ENCODE results near the gene FAM222B. TPM values are rescaled to one million over a fixed set of nuclear protein-coding genes. Genes with fewer than 3 reads are reported as not detected.

Gene FAM222B
- total RNA-seq, 1 experiment from 2014 or later: 4.8 TPM

GRCh38 chr17:28751600-28752366 lies 90.8 kb downstream of the FAM222B start:
- ChIA-PET POLR2A (ENCODE audit: unreplicated experiment) (interaction anchor here (0.5 to 0.7 kb wide), 2 partner anchors 25 to 130 kb away, joined by 3 to 16 read pairs; no protein-coding TSS in a partner anchor), CTCF (interaction anchor here (0.9 kb wide), 1 partner anchor 25 kb away, joined by 3 read pairs; no protein-coding TSS in a partner anchor)
- H4K20me1 ChIP-seq (ENCODE audit: low read length): peaks cover 13% of the 10 kb centered on the region

DNA sequence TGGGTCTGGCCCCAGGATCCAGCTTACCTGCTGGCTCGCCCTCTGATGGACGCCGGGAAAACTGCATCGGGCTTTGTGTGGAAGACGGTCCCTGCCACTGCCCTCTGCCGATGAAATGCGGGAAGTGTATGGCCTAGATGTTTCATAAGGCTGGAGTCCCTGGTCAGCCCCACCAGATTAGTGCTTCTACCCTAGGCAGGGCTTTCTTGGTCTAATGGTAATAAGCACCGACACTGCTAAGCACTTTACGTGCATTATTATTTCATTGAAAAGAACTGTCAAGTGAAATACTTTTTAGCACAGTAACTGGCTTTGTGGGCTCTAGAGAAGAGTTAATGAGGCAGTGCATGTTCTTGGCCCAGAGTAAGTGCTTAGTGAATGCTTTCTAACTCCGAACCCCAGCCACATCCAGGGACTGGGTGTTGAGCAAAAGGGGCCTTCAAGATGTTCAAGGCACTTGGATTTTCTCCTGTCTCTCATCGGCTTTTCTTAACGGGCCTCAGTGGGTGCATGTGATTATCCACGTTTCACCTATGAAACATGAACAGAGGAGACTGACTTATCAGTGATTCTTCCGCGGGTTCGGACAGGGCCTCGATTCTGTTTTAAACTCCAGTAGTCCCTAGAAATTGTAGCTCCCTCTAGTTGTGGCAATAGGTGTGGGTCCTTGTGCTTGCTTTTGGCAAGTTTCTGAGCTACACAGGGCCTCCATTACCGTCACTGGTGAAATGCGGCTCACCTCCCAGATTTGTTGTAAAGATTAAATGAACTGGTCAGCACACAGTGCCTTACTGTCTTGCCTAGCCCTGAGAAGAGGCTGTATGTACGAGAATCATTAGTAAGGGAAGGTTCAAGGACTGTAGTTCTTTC lies 92.2 kb downstream of the FAM222B start:
- peaks cover 38% of the 10 kb centered on the region for H3K79me2 ChIP-seq (ENCODE audit: low read length)

More at GRCh38 chr17:28751600-28752366, 90.8 kb downstream of the FAM222B start:
- H3K4me2 ChIP-seq (ENCODE audit: low read length): no peak overlapping the region
- H3K27me3 ChIP-seq (ENCODE audit: low read length): no peaks in the 10 kb centered on the region
- intact Hi-C loops (cut with micrococcal nuclease): no loop called here
- H3K27ac ChIP-seq (ENCODE audit: low read length): no peak overlapping the region
- H3K79me2 ChIP-seq (ENCODE audit: low read length): peaks cover 25% of the 10 kb centered on the region
- no peaks in the 10 kb centered on the region for H3K9me2 ChIP-seq (replicated peaks; ENCODE audit: low read length)
- H3K9me3 ChIP-seq (ENCODE audit: low read length): no peaks in the 10 kb centered on the region
- BruUV-seq (replicated peaks): no TSS peak
- no peaks in the 10 kb centered on the region for H3F3A ChIP-seq (ENCODE audit: low read length, unreplicated experiment)
- no peak overlapping the region for H3K4me3 ChIP-seq (ENCODE audit: low read length)
- DNase-seq (no peak), ATAC-seq (no peak)
- H3K36me3 ChIP-seq (ENCODE audit: low read depth, low read length): peaks cover 30% of the 10 kb centered on the region
- peaks cover 10% of the 10 kb centered on the region for H3K4me1 ChIP-seq (ENCODE audit: insufficient read depth, low read length)
- no peak overlapping the region for H2AFZ ChIP-seq (ENCODE audit: low read length)
- TF ChIP-seq EZH2phosphoT487 (IDR thresholded peaks at IDR 0.05; ENCODE audit: borderline replicate concordance, low read length) (no peak), EZH2 (IDR thresholded peaks at IDR 0.05; ENCODE audit: low read length, unreplicated experiment) (no peak), CTCF (conservative IDR thresholded peaks at IDR 0.05; ENCODE audit: low read depth, low read length) (no peak)
- no peak overlapping the region for H3K9ac ChIP-seq (ENCODE audit: low read length)

More for the DNA sequence above, 92.2 kb downstream of the FAM222B start:
- Histone ChIP-seq H3K27me3 (ENCODE audit: low read length) (no peaks in the 10 kb centered on the region), H4K20me1 (ENCODE audit: low read length) (peaks cover 20% of the 10 kb centered on the region), H3F3A (ENCODE audit: low read length, unreplicated experiment) (no peaks in the 10 kb centered on the region), H2AFZ (ENCODE audit: low read length) (no peak overlapping the region), H3K9ac (ENCODE audit: low read length) (no peak overlapping the region), H3K4me3 (ENCODE audit: low read length) (no peak overlapping the region), H3K9me2 (replicated peaks; ENCODE audit: low read length) (no peaks in the 10 kb centered on the region), H3K27ac (ENCODE audit: low read length) (no peak overlapping the region), H3K4me1 (ENCODE audit: insufficient read depth, low read length) (peaks cover 24% of the 10 kb centered on the region), H3K36me3 (ENCODE audit: low read depth, low read length) (peaks cover 30% of the 10 kb centered on the region), H3K4me2 (ENCODE audit: low read length) (no peak overlapping the region), H3K9me3 (ENCODE audit: low read length) (no peaks in the 10 kb centered on the region)
- ATAC-seq: peak; percentile 42
- intact Hi-C loops (cut with micrococcal nuclease): loop anchor here (1.0 kb wide), 1 partner anchor 23 kb away; no protein-coding TSS in a partner anchor
- CTCF ChIA-PET: interaction anchor here (0.6 to 1.9 kb wide), 2 partner anchors 23 to 203 kb away, joined by 4 to 55 read pairs; partner anchors contain the start of genes NEK8 and TLCD1
- TF ChIP-seq CTCF (conservative IDR thresholded peaks at IDR 0.05; ENCODE audit: low read depth, low read length) (peak; percentile 92), EZH2 (IDR thresholded peaks at IDR 0.05; ENCODE audit: low read length, unreplicated experiment) (no peak)
- BruUV-seq (replicated peaks): TSS peak; percentile 16
- POLR2A ChIA-PET (ENCODE audit: unreplicated experiment): no interaction called here
- DNase-seq: peak; percentile 90

Data from PC-3 (cell line).